Activated CD8-positive, alpha-beta memory T cell treated with anti-CD3 and anti-CD28 coated beads, Interleukin-2, amount 50 U/mL, for 4 hours (primary cell): ENCODE data around the gene EAPP.
"Not testable (repeated sequence)": the region's sequence is repeated elsewhere in the genome, so short reads cannot be mapped to it uniquely, and the experiment has no call there.

Experiments used
- DNase-seq: peaks from one replicate; pipeline ENCODE4 v3.0.0-alpha.2; 2020

Gene EAPP

DNA sequence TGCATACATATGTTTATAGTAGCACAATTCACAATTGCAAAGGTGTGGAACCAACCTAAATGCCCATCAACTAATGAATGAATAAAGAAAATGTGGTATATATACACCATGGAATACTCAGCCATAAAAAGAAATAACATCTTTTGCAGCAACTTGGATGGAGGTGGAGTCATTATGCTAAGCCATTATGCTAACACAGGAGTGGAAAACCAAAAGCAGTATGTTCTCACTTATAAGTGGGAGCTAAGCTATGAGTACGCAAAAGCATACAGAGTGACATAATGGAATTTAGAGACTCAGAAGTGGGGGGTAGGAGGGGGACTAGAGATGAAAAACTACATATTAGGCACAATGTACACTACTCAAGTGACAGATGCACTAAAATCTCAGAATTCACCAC, 61.2 kb downstream of the EAPP start:
- DNase-seq = no peak

DNA sequence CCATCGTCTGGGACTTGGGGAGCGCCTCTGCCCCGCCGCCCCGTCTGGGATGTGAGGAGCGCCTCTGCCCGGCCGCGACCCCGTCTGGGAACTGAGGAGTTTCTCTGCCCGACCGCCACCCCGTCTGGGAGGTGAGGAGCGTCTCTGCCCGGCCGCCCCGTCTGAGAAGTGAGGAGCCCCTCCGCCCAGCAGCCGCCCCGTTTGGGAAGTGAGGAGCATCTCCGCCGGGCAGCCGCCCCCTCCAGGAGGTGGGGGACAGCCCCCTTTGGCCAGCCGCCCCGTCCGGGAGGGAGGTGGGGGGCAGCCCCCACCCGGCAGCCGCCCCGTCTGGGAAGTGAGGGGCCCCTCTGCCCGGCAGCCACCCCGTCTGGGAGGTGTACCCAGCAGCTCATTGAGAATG, 63.5 kb downstream of the EAPP start:
- not testable (repeated sequence) for DNase-seq

DNA sequence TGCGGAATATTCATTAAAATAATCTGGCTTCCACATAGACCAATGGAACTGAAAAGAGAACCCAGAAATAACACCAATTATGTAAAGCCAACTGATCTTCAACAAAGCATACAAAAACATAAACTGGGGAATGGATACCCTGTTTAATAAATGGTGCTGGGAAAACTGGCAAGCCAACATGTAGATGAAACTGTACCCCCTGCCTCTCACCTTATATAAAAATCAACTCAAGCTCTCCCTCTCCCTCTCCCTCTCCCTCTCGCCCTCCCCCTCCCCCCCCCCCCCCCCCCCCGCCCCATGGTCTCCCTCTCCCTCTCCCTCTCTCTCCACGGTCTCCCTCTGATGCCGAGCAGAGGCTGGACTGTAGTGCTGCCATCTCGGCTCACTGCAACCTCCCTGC, 64.3 kb downstream of the EAPP start:
- no peak for DNase-seq

DNA sequence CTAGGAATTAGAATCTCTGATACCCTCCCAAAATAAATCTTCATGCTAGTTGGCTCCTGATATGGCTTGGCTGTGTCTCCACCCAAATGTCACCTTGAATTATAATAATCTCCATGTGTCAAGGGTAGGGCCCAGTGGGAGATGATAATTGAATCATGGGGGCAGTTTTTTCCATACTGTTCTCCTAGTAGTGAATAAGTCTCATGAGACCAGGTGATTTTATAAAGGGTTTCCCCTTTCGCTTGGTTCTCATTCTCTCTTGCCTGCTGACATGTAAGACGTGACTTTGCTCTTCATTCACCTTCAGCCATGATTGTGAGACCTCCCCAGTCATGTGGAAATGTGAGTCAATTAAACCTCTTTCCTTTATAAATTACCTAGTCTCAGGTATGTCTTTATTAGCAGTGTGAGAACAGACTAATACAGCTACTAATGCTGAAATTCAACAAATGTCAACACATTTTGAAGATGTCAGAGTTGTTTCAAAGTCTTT, 65.3 kb downstream of the EAPP start:
- no peak for DNase-seq

- no peak for DNase-seq
Observed at GRCh38 chr14:34472706-34473279, 66.7 kb downstream of the EAPP start.

GRCh38 chr14:34470319-34470718, 69.2 kb downstream of the EAPP start:
- no peak for DNase-seq

DNA sequence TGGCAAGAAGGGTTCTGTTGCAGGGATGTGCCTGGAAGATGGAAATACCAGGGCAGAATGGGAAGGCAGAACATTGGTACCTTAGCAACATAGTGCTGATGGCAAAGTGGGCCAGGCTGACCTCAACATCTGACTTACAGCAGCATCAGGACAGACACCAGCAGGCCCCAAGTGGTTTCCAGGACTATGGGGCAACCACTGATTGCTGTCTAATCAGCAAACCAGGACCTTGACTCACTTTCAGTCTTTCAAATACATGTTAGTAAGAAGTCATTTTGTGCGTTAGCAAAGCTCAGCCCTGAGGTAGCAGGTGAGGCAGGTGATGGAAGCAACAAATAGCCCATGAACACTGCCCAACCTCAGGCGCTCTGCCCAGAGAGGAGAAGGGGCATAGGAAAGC, 72.8 kb downstream of the EAPP start:
- DNase-seq = no peak
